Uterus (tissue), 2 donors: ENCODE data around the gene NDST4.

ENCODE experiments used
- POLR2A ChIP-seq, 2 donors: fragments of 450-650 bp; IDR thresholded peaks; one replicate each; pipeline ENCODE4 v1.6.1; 2016; ENCODE audit warnings: antibody characterized with exemption in 2 of 2, mild to moderate bottlenecking in 1 of 2, moderate library complexity in 1 of 2
- TF ChIP-seq, protein P1 (sequence below), 4 experiments: fragments of 200-600 bp in 2 of 4; fragments of 450-650 bp in 2 of 4; sonication (generic) in 2 of 4; IDR thresholded peaks; one replicate each; pipeline ENCODE4 v1.5.1; 2016 to 2019; ENCODE audit warnings: antibody characterized with exemption in 4 of 4, mild to moderate bottlenecking in 2 of 4, moderate library complexity in 1 of 4

DNA sequence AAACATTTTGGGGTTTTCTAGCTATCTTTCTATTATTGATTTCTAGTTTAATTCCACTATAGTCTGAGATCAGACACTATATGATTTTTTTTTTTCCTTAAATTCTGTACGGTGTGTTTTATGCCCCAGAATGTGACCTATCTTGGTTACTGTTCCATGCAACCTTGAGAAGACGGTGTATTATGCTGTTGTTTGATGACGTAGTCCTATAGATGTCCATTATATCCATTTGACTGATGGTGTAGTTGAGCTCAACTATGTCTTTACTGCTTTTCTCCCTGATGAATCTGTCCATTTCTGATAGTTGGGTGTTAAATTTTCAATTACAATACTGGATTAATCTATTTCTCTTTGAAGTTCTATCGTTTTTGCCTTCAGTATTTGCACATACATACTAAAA, 212.5 kb downstream of the NDST4 start:
- TF ChIP-seq, protein P1, sequence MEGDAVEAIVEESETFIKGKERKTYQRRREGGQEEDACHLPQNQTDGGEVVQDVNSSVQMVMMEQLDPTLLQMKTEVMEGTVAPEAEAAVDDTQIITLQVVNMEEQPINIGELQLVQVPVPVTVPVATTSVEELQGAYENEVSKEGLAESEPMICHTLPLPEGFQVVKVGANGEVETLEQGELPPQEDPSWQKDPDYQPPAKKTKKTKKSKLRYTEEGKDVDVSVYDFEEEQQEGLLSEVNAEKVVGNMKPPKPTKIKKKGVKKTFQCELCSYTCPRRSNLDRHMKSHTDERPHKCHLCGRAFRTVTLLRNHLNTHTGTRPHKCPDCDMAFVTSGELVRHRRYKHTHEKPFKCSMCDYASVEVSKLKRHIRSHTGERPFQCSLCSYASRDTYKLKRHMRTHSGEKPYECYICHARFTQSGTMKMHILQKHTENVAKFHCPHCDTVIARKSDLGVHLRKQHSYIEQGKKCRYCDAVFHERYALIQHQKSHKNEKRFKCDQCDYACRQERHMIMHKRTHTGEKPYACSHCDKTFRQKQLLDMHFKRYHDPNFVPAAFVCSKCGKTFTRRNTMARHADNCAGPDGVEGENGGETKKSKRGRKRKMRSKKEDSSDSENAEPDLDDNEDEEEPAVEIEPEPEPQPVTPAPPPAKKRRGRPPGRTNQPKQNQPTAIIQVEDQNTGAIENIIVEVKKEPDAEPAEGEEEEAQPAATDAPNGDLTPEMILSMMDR (IDR thresholded peaks at IDR 0.05) = no peak
- no peak for TF ChIP-seq POLR2A (IDR thresholded peaks at IDR 0.05)
